ENCODE results near the gene TBCEL. TPM values are rescaled to one million over a fixed set of nuclear protein-coding genes. Genes with fewer than 3 reads are reported as not detected.

The TBCEL gene
- total and polyA plus RNA-seq, 2 donors (not counting 3 experiments of a cell fraction or from before 2014, with no cell fraction given) = 5.6 to 19.5 TPM

DNA sequence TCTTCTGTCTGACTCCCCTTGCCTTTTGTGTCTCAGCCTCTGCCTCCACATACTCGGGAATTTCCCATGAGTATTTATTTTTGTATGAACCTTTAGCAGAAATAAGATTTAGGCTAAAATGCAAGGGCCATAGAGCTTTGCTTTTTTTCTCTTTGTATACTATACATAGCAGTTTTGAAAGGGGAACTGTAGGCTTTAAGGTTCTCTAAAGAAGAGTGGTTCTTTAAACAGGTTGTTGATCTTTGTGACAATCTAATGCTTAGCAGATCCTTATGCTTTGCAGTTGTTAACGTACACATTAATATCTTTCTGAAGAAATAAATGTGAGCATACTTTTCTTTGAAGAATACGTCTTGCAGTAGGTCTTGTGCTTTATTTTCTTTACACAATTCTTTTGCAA, 35.0 kb downstream of the TBCEL start:
- FAIRE-seq (no peak), DNase-seq (ENCODE audit: low read depth, low spot score) (no peak)
- H3K4me3 ChIP-seq (replicated peaks in 1 of 3; ENCODE audit: insufficient read depth in 1 of 3, low read depth in 1 of 3, low read length in 3 of 3) = no peak overlapping the region
- no peak overlapping the region for H2AFZ ChIP-seq (ENCODE audit: low read depth, low read length)
- no peak overlapping the region for H3K27ac ChIP-seq (ENCODE audit: insufficient read depth, low read depth, low read length)
- H3K79me2 ChIP-seq (ENCODE audit: control insufficient read depth, insufficient read depth, low read length) = no peaks in the 10 kb centered on the region
- no peaks in the 10 kb centered on the region for H3K9me3 ChIP-seq (replicated peaks; ENCODE audit: control insufficient read depth, insufficient read depth, low read length)
- intact Hi-C loops (cut with micrococcal nuclease) = no loop called here
- no peaks in the 10 kb centered on the region for H3K9me1 ChIP-seq (replicated peaks; ENCODE audit: control insufficient read depth, extremely low read depth, insufficient read depth, low read length)
- BruUV-seq (replicated peaks) = no TSS peak
- H3K36me3 ChIP-seq (ENCODE audit: control insufficient read depth in 2 of 2, extremely low read depth in 1 of 2, insufficient read depth in 2 of 2, low read length in 2 of 2) = peaks cover 4 to 9% of the 10 kb centered on the region in 2 experiments
- no peaks in the 10 kb centered on the region for H3K27me3 ChIP-seq (ENCODE audit: control insufficient read depth in 2 of 2, insufficient read depth in 2 of 2, low read length in 2 of 2)
- CTCF ChIA-PET = no interaction called here
- TF ChIP-seq JUN (IDR thresholded peaks at IDR 0.05; ENCODE audit: borderline replicate concordance, insufficient read depth, insufficient read length, low read depth) = no peak
- no peak for TF ChIP-seq FOS (IDR thresholded peaks at IDR 0.05; ENCODE audit: borderline replicate concordance, insufficient read depth, low read length)
- no peak for TF ChIP-seq GATA2 (IDR thresholded peaks at IDR 0.05; ENCODE audit: insufficient read depth, insufficient read length, low read depth, low read length)
- TF ChIP-seq POLR2AphosphoS5 (IDR thresholded peaks at IDR 0.05; ENCODE audit: insufficient read depth, low read depth, low read length) = no peak
- TF ChIP-seq, protein P1, sequence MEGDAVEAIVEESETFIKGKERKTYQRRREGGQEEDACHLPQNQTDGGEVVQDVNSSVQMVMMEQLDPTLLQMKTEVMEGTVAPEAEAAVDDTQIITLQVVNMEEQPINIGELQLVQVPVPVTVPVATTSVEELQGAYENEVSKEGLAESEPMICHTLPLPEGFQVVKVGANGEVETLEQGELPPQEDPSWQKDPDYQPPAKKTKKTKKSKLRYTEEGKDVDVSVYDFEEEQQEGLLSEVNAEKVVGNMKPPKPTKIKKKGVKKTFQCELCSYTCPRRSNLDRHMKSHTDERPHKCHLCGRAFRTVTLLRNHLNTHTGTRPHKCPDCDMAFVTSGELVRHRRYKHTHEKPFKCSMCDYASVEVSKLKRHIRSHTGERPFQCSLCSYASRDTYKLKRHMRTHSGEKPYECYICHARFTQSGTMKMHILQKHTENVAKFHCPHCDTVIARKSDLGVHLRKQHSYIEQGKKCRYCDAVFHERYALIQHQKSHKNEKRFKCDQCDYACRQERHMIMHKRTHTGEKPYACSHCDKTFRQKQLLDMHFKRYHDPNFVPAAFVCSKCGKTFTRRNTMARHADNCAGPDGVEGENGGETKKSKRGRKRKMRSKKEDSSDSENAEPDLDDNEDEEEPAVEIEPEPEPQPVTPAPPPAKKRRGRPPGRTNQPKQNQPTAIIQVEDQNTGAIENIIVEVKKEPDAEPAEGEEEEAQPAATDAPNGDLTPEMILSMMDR (IDR thresholded peaks at IDR 0.05; ENCODE audit: extremely low read depth in 1 of 2, insufficient read depth in 1 of 2, low read depth in 1 of 2, low read length in 2 of 2) = no peak
- no peak for TF ChIP-seq EZH2 (IDR thresholded peaks at IDR 0.05; ENCODE audit: borderline replicate concordance, low read depth, low read length, severe bottlenecking)
- TF ChIP-seq MYC (IDR thresholded peaks at IDR 0.05; ENCODE audit: low read depth, low read length) = no peak
- no peak for TF ChIP-seq POLR2A (IDR thresholded peaks at IDR 0.05; ENCODE audit: low read depth, low read length)
- TF ChIP-seq, protein P2, sequence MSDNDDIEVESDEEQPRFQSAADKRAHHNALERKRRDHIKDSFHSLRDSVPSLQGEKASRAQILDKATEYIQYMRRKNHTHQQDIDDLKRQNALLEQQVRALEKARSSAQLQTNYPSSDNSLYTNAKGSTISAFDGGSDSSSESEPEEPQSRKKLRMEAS (IDR thresholded peaks at IDR 0.05; ENCODE audit: insufficient read depth, insufficient read length) = no peak
- no peaks in the 10 kb centered on the region for H3K4me1 ChIP-seq (ENCODE audit: control insufficient read depth, extremely low read depth, insufficient read depth, low read length)
- H3K4me2 ChIP-seq (ENCODE audit: insufficient read depth, low read length) = no peak overlapping the region
- H4K20me1 ChIP-seq (replicated peaks; ENCODE audit: control insufficient read depth, extremely low read depth, insufficient read depth, low read length) = no peaks in the 10 kb centered on the region
- POLR2A ChIA-PET = no interaction called here
- no peak overlapping the region for H3K9ac ChIP-seq (replicated peaks; ENCODE audit: extremely low read depth, insufficient read depth, low read length)
- dilution Hi-C loops (cut with MboI; ENCODE audit: extremely low pct_ligation_motif_present, low sequenced_read_pairs) = no loop called here

Data from endothelial cell of umbilical vein (primary cell).